Left renal cortex interstitium (tissue), 4 donors: Measurements from ENCODE around the gene CANX. TPM values are rescaled to one million over a fixed set of nuclear protein-coding genes. Genes with fewer than 3 reads are reported as not detected.
"Not testable (repeated sequence)": the region's sequence is repeated elsewhere in the genome, so short reads cannot be mapped to it uniquely, and the experiment has no call there.

Experiments
- DNase-seq, 4 donors: peaks; one replicate each; pipeline ENCODE4 v3.0.0-alpha.2; 2013; ENCODE audit warnings: low read depth in 4 of 4, low spot score in 2 of 4, missing footprints in 1 of 4
- polyA plus RNA-seq, 4 donors: library from polyadenylated mRNA; unstranded; fragments of 120-200 nt; gene quantifications; one replicate each; pipeline ENCODE4 v1.2.1, GENCODE V29; 2013; ENCODE audit not compliant: insufficient read length in 4 of 4

The CANX gene
- polyA plus RNA-seq, 4 donors: 468 to 603 (median 522) TPM

DNA sequence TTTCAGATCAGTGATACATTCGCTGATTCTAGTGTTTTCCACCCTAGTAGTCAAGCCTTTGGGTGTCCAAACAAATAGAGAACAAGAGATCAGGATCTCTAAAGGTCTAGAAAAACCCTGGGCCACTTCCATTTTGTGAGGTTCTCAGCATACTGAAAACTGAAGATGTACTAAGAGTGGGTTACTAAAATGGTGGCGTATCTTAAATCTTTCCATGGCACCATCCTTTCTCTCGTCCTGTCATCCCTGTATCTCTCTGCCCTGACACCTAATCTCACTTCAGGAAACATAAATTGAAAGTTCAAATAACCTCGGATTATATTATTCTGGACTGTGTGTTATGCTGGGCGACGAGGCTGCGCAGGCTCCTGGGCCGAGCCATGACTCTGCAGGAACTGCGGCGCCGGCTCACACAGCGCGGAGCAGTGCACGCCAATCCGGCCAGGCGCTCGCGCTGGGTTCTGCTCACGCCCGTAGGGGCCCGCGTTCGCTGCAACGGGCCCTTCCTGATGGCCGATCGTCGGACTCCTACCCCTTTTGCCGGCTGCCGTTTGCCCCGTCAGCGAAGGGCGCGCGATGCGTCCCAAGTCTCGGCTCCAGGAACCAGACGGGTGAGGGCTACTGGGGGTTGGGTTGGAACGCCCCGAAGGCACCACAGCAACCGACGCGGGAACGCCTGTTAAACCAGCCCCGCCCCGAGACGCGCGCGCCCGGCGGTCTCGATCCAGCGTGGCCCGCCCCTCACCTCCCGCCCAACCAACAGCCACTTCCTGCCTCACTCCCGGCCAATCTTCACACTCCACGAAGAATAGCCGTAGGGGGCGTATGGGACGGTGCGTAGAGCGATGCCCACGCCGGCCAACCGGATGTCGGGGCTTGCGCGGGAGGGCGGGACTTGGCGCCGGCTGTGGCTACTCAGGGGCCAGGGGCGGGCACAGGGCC lies 503 bp upstream of the CANX start:
- DNase-seq: peak; percentile 93 to 98 (median 97)

DNA sequence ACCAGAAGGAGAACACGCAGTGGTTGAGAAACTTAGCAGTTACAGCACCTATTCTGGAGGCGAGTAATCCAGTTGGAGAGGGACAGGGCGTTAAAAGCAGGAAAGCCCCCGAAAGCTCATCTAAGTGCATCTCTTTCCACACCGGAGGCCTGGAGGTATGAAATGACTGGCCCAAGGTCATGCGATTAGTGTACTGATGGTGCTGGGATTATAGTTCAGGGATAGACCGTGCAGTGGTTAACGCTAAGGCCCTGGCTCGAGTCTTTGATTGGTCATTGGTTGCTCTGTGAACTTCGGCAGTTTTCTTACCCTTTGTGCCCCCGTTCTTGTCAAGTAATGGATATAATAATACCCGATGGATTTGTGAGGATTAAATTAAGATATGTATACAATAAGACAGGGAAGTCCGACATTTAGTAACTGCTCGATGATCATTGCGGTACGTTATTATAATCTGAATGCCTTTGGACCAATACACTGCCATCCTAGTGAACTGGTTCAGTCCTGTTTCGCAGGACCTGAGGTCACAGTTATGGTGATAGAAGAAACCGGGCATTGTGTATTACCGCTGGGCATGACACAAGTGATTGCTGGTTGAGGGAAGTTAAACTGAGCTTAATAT lies 960 bp downstream of the CANX start:
- peak in 1 of 4 donors; percentile 15 for DNase-seq

DNA sequence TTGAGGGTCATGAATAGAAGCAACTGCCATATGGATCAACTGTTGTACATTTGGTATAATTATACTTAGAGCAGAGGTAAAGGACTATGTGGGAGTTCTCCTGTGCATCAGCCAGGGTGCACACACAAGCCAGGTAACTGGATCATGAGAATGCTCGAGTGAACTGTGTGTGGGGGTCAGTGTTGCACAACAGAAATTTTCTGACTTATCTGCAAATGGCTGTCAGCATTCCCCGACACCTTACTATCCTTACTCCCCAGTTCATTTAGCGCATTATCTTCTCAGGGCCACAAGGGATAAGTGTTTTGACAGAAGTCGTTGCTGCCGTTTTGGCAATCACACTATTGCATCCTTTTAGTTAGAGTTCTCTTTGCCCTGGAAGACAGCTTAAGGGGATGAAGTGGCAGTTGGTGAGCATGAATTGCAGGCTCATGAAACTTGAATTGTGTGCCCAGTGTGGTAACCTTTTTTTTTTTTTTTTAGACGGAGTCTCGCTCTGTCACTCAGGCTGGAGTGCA lies 1.7 kb downstream of the CANX start:
- no peak for DNase-seq

DNA sequence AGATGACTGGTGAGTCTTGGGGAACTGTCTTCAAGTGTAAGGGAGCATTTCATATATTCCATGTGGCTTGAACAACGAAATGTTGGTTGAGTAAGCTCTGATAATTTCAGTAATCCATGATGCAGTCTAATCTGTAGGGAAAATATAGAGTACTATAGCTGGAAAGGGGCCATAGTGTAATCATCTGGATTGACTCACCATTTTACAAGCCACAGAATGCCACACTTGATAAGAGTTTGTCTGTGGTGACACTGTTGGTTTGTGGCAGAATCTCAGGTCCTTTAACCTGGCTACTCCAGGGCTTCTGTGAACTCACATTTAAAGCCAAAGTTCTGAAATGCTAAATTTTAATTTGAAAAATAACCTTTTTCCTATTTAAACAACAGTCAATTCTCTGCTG lies 17.5 kb downstream of the CANX start:
- no peak for DNase-seq

DNA sequence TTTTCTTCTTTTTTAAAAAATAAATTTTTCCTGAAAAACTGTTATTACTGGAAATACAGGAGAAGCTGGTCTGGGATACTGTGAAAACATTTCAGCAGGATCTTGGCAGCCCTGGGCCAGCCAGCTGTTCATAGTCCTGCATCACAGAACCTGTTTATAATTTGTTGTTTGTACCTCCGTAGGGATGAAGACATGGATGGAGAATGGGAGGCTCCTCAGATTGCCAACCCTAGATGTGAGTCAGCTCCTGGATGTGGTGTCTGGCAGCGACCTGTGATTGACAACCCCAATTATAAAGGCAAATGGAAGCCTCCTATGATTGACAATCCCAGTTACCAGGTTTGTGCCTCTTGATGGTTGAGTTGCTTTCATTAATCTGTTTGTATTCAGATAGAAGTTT lies 21.5 kb downstream of the CANX start:
- no peak for DNase-seq

DNA sequence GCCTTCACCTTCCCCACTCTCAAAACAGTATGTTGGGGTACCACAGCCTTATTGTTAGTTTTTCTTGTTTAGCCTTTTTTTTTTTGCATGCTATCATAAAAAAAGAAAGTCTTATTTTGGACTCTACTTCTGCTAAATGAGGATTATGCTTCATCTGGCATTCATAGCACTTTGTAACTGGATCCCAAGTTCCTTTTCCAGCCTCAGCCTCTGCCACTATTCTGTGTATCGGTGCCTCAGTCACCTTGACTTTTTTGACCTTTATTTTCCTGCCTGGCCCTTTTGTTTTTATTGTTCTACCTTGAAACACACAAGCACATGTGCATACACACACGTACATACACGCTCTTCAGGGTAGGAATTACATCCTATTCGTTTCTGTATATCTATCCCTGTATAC lies 25.4 kb downstream of the CANX start:
- no peak for DNase-seq

DNA sequence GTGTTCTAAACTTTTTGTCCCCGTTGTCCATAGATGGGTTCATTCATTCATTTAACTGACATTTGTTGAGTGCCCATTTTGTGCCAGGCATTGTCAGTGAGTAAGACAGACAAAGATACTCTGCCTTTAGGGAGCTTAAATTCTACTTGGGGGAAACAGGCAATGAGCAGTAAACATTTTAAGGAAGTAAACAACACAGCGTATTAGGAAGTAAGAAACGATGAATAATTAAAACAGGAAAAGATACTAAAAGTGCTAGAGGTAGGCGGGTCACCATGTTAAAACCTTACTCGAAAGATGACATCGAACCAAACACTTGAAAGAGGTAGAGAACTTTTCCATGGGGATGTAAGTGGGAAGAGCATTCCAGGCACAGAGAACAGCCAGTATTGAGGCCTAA lies 28.3 kb downstream of the CANX start:
- no peak for DNase-seq

DNA sequence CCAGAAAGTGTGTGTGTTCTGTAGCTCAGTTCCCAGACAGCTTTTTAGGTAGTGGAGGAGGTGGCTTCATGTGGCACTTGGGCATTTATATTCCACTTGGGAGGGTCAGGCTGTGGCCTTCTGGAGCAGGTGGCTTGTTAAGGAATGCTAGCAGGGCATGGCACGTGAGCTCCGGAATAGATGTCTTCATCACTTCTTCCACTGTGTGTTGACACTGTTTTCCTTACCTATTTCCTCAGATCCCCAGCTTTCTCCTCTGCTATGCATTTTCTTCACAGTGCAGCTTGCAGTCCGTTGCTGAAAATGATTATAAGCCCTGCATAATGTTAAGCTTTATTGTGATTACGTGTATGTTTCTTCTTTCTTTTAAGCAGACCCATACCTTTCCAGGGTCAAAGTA lies 30.5 kb downstream of the CANX start:
- no peak for DNase-seq

DNA sequence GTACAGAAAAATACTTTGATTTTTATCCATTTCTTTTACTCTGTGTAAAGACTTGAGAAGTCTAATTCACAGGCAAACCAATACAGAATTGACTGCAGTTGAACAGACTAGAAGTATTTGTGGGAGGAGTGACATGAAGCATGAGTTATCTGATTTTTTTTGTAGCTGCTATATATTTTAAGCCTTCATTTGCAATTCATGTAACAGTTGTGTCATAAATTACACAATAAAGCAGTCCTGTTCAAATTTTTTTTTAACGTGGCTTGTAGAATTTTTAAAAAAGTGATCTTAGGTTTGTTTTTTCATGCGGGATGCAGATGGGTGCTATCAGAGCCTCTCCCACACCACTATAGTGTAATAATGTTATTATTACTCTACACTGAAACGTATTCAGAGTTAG lies 31.0 kb downstream of the CANX start:
- DNase-seq: no peak

DNA sequence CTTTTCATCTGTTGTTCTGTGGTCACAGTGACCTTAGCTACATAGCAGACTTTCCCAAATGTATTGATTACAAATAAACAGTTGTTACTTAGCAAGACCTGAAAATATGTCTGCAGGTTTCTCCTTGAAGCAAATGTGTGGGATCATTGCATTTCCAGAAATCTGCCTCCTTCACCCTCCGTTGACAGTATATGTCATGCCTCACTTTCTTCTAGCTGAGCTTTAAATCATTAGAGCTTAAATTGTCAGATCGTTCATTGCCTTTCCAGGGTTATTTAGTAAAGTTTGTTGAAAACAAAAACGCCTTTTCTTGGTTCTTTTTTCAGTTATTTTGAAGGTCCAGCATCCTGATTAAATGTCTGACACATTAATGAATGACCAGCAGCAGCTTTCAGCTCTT lies 31.6 kb downstream of the CANX start:
- DNase-seq: no peak

DNA sequence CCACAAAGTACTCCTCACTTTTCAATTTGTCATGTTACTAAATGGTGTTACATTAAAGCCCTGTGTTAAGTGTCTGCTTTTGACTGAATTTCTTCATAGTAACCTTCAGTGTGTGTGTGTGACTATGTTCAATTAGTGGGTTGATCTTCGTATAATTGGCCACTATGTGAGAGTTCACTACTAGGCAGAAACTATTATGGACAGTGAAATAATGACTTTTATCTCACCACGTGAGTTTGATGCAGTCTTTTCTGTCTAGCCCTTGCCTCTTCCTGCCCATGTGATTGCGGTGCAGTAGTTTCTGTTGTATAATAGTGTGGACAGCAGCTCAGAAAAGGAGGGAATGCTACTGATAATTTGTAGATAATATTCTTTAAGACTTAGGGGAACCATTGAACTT lies 32.1 kb downstream of the CANX start:
- DNase-seq: no peak

DNA sequence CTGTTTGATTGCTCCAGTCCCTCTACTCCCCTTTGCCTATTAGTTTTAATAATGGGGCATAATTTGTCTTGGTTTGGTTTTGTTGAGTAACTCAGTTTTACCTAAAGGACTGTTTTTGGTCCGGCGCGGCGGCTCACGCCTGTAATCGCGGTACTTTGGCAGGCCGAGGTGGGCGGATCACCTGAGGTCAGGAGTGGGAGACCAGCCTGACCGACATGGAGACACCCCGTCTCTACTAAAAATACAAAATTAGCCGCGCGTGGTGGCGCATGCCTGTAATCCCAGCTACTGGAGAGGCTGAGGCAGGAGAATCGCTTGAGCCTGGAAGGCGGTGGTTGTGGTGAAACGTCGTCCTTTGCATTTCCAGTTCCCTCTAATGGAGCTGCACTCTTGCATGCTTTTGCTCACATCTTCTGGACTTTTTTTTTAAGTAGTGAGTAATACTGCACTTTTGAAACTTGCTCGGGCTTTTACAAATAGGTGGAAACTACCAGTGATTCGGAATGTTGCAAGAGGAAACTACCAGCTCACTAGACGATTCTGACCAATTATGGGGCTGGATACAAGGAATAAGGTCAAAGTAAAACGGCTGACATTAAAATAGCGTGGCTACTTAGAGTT lies 33.1 kb downstream of the CANX start:
- no peak for DNase-seq

DNA sequence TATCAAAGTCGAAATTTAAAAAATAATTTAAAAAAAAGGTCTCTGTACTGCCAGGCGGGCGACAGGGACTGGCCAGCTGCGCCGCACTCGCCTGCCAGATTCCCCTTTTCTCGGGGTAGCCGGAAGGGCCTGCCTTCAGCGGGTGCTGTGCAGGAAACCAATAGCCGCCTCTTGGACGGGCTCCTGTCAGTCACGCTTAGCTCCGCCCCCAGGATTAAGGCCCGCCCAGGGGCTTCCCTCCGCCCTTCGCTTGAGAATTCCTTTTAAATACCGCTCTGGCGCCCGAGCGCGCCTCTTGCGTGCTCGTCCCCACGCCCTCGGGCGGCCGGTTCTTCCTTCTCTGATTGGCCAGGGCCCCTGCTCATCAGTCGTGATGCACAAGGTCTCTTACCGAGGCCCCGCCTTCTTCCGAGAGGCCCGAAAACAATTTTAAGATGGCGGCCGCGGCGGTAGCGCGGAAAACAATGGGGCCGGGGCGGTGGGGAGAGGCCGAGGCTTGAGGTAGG lies 33.7 kb downstream of the CANX start, which contains the start of gene MAML1:
Gene MAML1, plus strand, starts transcription at position 411 of the 506 bp plus-strand sequence. CDS start 291 bp downstream, outside the sequence.
- DNase-seq: peak; percentile 96 to 100 (median 99)

DNA sequence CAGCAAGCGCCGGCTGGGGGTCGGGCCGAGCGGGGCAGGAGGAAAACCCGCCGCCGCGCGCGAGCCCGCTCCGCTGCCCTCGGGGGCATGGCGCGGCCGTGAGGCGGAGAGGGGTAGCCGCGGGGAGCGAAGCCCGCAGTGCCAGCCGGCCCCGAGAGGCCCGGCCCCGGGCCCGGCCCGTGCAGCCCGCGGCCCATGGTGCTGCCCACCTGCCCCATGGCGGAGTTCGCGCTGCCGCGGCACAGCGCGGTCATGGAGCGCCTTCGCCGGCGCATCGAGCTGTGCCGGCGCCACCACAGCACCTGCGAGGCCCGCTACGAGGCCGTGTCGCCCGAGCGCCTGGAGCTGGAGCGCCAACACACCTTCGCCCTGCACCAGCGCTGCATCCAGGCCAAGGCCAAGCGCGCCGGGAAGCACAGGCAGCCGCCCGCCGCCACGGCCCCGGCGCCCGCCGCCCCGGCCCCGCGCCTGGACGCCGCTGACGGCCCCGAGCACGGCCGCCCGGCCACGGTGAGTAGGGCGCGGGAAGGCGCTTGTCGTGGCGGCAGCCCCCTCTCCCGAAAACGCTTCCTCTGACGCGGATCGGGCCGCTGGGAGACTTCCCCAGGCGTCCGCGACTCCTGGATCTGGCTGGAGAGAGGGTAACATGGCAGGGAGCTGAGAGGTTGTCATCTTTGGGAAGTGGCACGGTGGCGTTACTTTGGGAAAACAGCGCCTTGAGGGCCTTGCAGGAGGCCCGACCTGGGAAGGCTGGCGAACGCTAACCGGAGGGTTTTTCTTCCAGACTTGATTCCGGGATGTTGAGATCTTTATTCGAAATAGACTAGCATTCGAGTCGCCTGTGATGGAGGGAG lies 34.4 kb downstream of the CANX start:
- DNase-seq: peak in 3 of 4 donors; percentile 25 to 40 (median 39)

DNA sequence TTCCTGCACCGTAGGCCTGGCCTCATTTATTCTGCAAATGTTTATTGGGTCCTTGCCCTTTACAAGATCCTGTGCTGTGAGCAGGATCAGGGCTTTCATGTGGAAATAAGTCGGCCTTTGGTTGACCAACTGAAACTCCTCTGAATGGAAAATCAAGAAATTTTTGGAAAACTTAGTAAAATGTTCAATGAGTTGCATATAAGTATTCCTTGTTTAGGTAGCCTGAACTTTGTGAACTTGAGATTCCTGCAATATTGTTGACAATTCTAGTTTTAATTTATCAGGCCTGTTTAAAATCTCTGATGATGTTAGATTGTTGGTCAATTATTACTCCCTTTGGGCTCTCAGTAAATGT lies 35.0 kb downstream of the CANX start:
- DNase-seq: no peak

DNA sequence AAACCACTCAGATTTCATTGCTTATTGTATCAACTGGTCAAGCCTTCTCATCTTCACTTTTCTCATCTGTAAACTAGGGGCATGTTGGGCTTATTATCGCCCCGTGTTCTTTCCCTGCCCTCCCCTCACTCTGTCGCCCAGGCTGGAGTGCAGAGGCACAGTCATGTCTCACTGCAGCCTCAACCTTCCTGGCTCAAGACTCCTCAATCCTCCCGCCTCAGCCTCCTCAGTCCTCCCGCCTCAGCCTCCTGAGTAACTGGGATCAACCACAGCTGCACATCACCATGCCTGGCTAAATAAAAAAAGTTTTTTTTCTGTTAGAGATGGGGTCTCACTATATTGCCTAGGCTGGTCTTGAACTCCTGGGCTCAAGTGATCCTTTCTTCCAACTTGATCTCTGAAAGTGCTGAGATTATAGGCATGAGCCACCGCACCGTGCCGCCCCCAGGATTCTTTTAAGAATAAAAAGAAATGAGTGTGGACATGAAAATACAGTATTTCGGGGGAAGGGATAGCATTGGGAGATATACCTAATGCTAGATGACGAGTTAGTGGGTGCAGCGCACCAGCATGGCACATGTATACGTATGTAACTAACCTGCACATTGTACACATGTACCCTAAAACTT lies 35.9 kb downstream of the CANX start:
- no peak for DNase-seq

DNA sequence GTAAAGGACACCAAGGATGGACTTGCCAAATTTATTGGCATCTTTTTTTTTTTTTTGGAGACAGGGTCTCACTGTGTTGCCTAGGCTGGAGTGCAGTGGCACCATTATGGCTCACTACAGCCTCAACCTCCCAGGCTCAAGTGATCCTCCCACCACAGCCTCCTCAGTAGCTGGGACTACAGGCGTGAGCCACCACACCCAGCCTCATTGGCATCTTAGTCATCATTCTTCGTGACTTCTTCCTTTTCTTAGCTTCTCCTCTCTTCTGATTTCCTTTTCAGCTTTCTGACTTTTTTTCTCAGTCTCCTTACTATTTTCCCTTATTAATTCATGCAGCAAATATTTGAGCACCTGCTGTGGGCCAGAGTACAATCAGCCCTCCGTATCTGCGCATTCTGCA lies 40.0 kb downstream of the CANX start:
- no peak for DNase-seq

DNA sequence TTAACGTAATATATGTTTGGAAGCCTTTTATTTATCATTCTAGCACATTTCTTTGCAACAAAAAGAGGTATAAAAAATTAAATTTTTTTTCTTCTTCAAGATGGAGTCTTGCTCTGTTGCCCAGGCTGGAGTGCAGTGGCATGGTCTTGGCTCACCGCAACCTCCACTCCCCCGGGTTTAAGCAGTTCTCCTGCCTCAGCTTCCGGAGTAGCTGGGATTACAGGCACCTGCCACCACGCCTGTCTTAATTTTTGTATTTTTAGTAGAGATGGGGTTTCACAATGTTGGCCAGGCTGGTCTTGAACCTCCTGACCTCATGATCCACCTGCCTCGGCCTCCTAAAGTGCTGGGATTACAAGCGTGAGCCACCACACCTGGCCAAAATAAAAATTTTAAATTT lies 45.3 kb downstream of the CANX start:
- DNase-seq: not testable (repeated sequence)

DNA sequence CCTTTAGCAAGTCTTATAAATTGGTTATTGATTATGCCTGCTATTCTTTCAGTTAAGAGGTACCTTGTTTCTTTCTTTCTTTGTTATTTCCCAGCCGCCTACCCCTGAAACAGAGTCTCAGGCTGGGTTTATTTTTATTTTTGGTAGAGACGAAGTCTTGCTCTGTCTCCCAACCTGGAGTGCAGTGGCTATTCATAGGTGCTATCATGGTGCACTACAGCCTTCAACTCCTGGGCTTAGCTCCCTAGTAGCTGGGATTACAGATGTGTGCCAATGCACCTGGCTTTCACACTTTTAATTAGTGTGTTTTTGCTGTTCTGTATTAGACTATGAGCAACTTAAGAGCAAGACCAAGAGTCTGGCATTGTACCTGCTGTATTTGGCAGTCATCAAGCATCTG lies 48.1 kb downstream of the CANX start:
- DNase-seq: no peak

DNA sequence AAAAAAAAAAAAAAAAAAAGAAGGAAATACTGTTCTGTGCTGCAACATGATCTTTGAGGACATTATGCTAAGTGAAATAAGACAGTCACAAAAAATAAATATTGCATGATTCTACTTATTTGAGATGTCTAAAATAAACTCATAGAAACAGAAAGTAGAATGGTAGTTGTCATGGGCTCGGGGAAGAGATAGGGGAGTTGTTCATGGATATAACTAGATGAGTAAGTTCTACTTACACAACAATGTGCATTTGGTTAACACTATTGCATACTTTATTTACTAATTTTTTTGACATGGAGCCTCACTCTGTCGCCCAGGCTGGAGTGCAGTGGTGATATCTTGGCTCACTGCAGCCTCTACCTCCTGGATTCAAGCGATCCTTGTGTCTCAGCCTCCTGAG lies 49.0 kb downstream of the CANX start:
- no peak for DNase-seq
